HepG2 (cell line): ENCODE data around the gene BAZ1B. TPM values are rescaled to one million over a fixed set of nuclear protein-coding genes. Genes with fewer than 3 reads are reported as not detected.

Experiments used
- ARID3A ChIP-seq: IDR thresholded peaks from 2 replicates; pipeline ENCODE4 v1.6.1; 2012; ENCODE audit warnings: low read depth, low read length, improper control_type of control experiment
- CCAR2 ChIP-seq: fragments of 200-400 bp; formaldehyde crosslinking; optimal IDR thresholded peaks from 2 replicates; pipeline ENCODE3; 2018; ENCODE audit warnings: low read depth, mild to moderate bottlenecking, low read length, moderate library complexity
- CREB1 ChIP-seq, 2 experiments: fragments of 450-650 bp in 1 of 2; IDR thresholded peaks; 2 replicates each; pipeline ENCODE4 v1.6.1; 2016 to 2017; ENCODE audit warnings: control low read depth in 1 of 2, mild to moderate bottlenecking in 1 of 2, missing compliant biosample characterization in 1 of 2, missing genetic modification characterization in 1 of 2
- EED ChIP-seq: sonication (generic); formaldehyde crosslinking; IDR thresholded peaks from 2 replicates; pipeline ENCODE4 v1.5.0; 2020; ENCODE audit warnings: mild to moderate bottlenecking, missing genetic modification reagents
- EP300 ChIP-seq, 3 experiments: sonication (generic) in 1 of 3; formaldehyde crosslinking in 1 of 3; IDR thresholded peaks; 2 replicates each; pipeline versions ENCODE4 v1.5.1 to v1.6.1; 2011 to 2020; ENCODE audit warnings: low read depth in 2 of 3, low read length in 2 of 3, borderline replicate concordance in 1 of 3, improper control_type of control experiment in 1 of 3, mild to moderate bottlenecking in 1 of 3, missing genetic modification reagents in 1 of 3, moderate library complexity in 1 of 3
- HNRNPH1 ChIP-seq: fragments of 200-400 bp; formaldehyde crosslinking; optimal IDR thresholded peaks from 2 replicates; pipeline ENCODE3; 2017; ENCODE audit warnings: mild to moderate bottlenecking, low read depth, low read length
- KDM4B ChIP-seq: sonication (generic); formaldehyde crosslinking; IDR thresholded peaks from 2 replicates; pipeline ENCODE4 v1.4.0; 2020; ENCODE audit warnings: missing genetic modification reagents
- NFE2L1 ChIP-seq: sonication (generic); formaldehyde crosslinking; IDR thresholded peaks from 2 replicates; pipeline ENCODE4 v1.4.0; 2020; ENCODE audit warnings: missing genetic modification reagents, mild to moderate bottlenecking, borderline replicate concordance
- NR1H2 ChIP-seq: sonication (generic); formaldehyde crosslinking; IDR thresholded peaks from 2 replicates; pipeline ENCODE4 v1.8.1; 2022; ENCODE audit warnings: low read depth, missing genetic modification reagents, borderline replicate concordance
- NR2C2 ChIP-seq: sonication (generic); formaldehyde crosslinking; IDR thresholded peaks from 2 replicates; pipeline ENCODE4 v1.4.0; 2020; ENCODE audit warnings: missing genetic modification reagents, mild to moderate bottlenecking, moderate library complexity, borderline replicate concordance
- POGZ ChIP-seq: sonication (generic); formaldehyde crosslinking; IDR thresholded peaks from 2 replicates; pipeline ENCODE4 v1.4.0; 2020; ENCODE audit warnings: mild to moderate bottlenecking, missing genetic modification reagents
- PRDM4 ChIP-seq: sonication (generic); formaldehyde crosslinking; IDR thresholded peaks from 2 replicates; pipeline ENCODE4 v1.9.0; 2021; ENCODE audit warnings: missing genetic modification reagents, borderline replicate concordance
- RBM22 ChIP-seq: fragments of 200-400 bp; formaldehyde crosslinking; optimal IDR thresholded peaks from 2 replicates; pipeline ENCODE3; 2017; ENCODE audit warnings: mild to moderate bottlenecking, low read length, moderate library complexity
- RXRA ChIP-seq: sonication (generic); formaldehyde crosslinking; IDR thresholded peaks from 2 replicates; pipeline ENCODE4 v1.5.1; 2020; ENCODE audit warnings: missing genetic modification reagents
- SMARCE1 ChIP-seq: fragments of 450-650 bp; IDR thresholded peaks from 2 replicates; pipeline ENCODE4 v1.6.1; 2017; ENCODE audit warnings: borderline replicate concordance
- ZNF224 ChIP-seq: sonication (generic); formaldehyde crosslinking; IDR thresholded peaks from 2 replicates; pipeline ENCODE4 v1.5.0; 2020; ENCODE audit warnings: mild to moderate bottlenecking, missing genetic modification reagents
- ZNF225 ChIP-seq: sonication (generic); formaldehyde crosslinking; IDR thresholded peaks from 2 replicates; pipeline ENCODE4 v1.4.0; 2020; ENCODE audit warnings: mild to moderate bottlenecking, missing genetic modification reagents
- ZNF256 ChIP-seq: sonication (generic); formaldehyde crosslinking; conservative IDR thresholded peaks from 2 replicates; pipeline ENCODE4 v1.4.0; 2020; ENCODE audit warnings: missing genetic modification reagents
- ZNF414 ChIP-seq: sonication (generic); formaldehyde crosslinking; IDR thresholded peaks from 2 replicates; pipeline ENCODE4 v1.5.0; 2020; ENCODE audit warnings: missing genetic modification reagents
- ZNF570 ChIP-seq: sonication (generic); formaldehyde crosslinking; IDR thresholded peaks from 2 replicates; pipeline ENCODE4 v1.4.0; 2020; ENCODE audit warnings: mild to moderate bottlenecking, missing genetic modification reagents, borderline replicate concordance
- ZNF605 ChIP-seq: sonication (generic); formaldehyde crosslinking; IDR thresholded peaks from 2 replicates; pipeline ENCODE4 v1.8.0; 2022; ENCODE audit warnings: mild to moderate bottlenecking, missing genetic modification reagents
- ZNF724P ChIP-seq: sonication (generic); formaldehyde crosslinking; IDR thresholded peaks from 2 replicates; pipeline ENCODE4 v1.8.0; 2022; ENCODE audit warnings: missing genetic modification reagents, borderline replicate concordance
- ZNF768 ChIP-seq: sonication (generic); formaldehyde crosslinking; IDR thresholded peaks from 2 replicates; pipeline ENCODE4 v1.4.0; 2020; ENCODE audit warnings: missing genetic modification reagents
- ZSCAN20 ChIP-seq: sonication (generic); formaldehyde crosslinking; IDR thresholded peaks from 2 replicates; pipeline ENCODE4 v1.4.0; 2020; ENCODE audit warnings: missing genetic modification reagents, mild to moderate bottlenecking, borderline replicate concordance
- ZSCAN31 ChIP-seq: sonication (generic); formaldehyde crosslinking; IDR thresholded peaks from 2 replicates; pipeline ENCODE4 v1.5.0; 2020; ENCODE audit warnings: low read depth, mild to moderate bottlenecking, missing genetic modification reagents
- polyA plus RNA-seq, 8 experiments: library from polyadenylated mRNA; depleted of rRNA in 3 of 8; stranded (reverse) in 7 of 8; unstranded in 1 of 8; fragments of >200 nt; fragmentation: Illumina TruSeq in 4 of 8; extraction: Trizol in 4 of 8; gene quantifications; 2 replicates each; pipeline versions ENCODE4 v1.2.1 to v1.2.3, GENCODE V29; 2011 to 2016; ENCODE audit warnings: low read depth in 4 of 8, missing spikeins in 1 of 8, mixed read lengths in 1 of 8; ENCODE audit not compliant: insufficient read depth in 1 of 8
- total RNA-seq, 5 experiments: library from RNA; depleted of rRNA; stranded (reverse); fragments of >200 nt; fragmentation: Illumina TruSeq; extraction: Trizol; gene quantifications; 2 replicates each; pipeline ENCODE4 v1.2.3, GENCODE V29; 2016; ENCODE audit warnings: low read depth in 1 of 5

BAZ1B gene
- total and polyA plus RNA-seq, 2 of the 13 experiments (the other 11 are each of a cell fraction or from before 2014, with no cell fraction given), result 18.6 to 69.4 TPM

GRCh38 chr7:73522105-73522872 lies at the start of gene BAZ1B (continued):
- TF ChIP-seq EP300 (IDR thresholded peaks at IDR 0.05; ENCODE audit: low read depth in 2 of 2, low read length in 2 of 2), result peak in 1 of 2 experiments; percentile 42; a peak in 1 of 4 replicates
- peak; percentile 36; the same call in 1 of the 2 replicates for TF ChIP-seq EP300 (CRISPR knock-in tag; IDR thresholded peaks at IDR 0.05; ENCODE audit: borderline replicate concordance)
- TF ChIP-seq ARID3A, result no peak
- no peak; the same call in none of the 2 replicates for TF ChIP-seq KDM4B (CRISPR knock-in tag)
- no peak for TF ChIP-seq RBM22
- TF ChIP-seq EED (CRISPR knock-in tag), result peak; percentile 7; the same call in 1 of the 2 replicates
- no peak for TF ChIP-seq ZNF224 (CRISPR knock-in tag)
- TF ChIP-seq CREB1 (IDR thresholded peaks at IDR 0.05), result peak; percentile 81
- peak; percentile 85 for TF ChIP-seq CREB1 (CRISPR knock-in tag; IDR thresholded peaks at IDR 0.05)
- TF ChIP-seq ZNF605 (CRISPR knock-in tag), result peak; percentile 77
- TF ChIP-seq SMARCE1, result no peak
- TF ChIP-seq CCAR2, result no peak
- no peak; the same call in 1 of the 2 replicates for TF ChIP-seq ZSCAN20 (CRISPR knock-in tag)
- peak; percentile 98 for TF ChIP-seq NR2C2
- peak; percentile 61; the same call in 1 of the 2 replicates for TF ChIP-seq ZNF414 (CRISPR knock-in tag)
- TF ChIP-seq ZNF768, result no peak
- peak; percentile 22 for TF ChIP-seq ZSCAN31 (CRISPR knock-in tag)
- TF ChIP-seq ZNF256, result no peak
- no peak for TF ChIP-seq ZNF724P (CRISPR knock-in tag)
- TF ChIP-seq POGZ (CRISPR knock-in tag), result peak; percentile 50; the same call in 1 of the 2 replicates
- no peak for TF ChIP-seq ZNF570
- no peak; the same call in 1 of the 2 replicates for TF ChIP-seq NR1H2 (CRISPR knock-in tag)
- TF ChIP-seq NFE2L1, result no peak
- TF ChIP-seq ZNF225 (CRISPR knock-in tag), result no peak
- TF ChIP-seq RXRA, result peak; percentile 90
- no peak for TF ChIP-seq PRDM4 (CRISPR knock-in tag)
- TF ChIP-seq HNRNPH1, result no peak
